ENCODE measurements around the gene TSPEAR.

The TSPEAR gene

GRCh38 chr21:44531606-44532564, 179.5 kb downstream of the TSPEAR start:
- no peak overlapping the region for H3K27ac ChIP-seq
- TF ChIP-seq ZFX (IDR thresholded peaks at IDR 0.05; ENCODE audit: borderline replicate concordance): no peak
- TF ChIP-seq CTCF (IDR thresholded peaks at IDR 0.05): no peak

DNA sequence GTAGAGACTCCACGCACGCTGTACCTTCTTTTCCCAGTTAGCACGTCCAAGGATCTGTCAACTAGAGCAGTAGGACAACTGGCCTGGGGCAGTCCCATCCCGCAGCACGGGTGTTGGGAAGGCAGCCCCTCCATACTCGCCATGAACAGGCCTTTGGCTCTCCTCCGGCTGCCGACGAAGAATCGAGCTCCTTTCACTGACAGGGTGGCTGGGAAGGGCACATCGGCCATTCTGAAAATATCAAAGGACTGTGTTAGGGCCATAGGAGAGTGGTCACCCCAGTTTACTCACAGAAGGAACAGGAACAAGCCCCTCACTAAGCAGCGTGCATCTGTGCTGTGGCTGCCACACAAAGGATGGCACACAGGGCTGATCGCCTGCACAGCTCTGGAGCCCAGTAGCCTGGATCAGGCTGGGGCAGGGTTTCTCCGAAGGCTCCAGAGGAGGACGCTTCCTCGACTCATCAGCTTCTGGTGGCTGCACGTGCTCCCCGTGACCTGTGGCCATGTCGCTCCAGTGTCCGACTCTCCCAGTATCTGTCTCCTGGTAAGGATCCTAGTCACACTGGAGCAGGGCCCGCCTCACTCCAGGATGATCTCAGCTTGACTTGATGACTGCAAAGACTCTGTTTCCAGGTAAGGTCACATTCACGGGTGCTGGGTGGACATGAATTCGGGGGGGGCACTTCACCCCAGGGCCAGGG, 180.3 kb downstream of the TSPEAR start:
- TF ChIP-seq CTCF (IDR thresholded peaks at IDR 0.05): no peak
- TF ChIP-seq ZFX (IDR thresholded peaks at IDR 0.05; ENCODE audit: borderline replicate concordance): no peak
- no peak overlapping the region for H3K27ac ChIP-seq

DNA sequence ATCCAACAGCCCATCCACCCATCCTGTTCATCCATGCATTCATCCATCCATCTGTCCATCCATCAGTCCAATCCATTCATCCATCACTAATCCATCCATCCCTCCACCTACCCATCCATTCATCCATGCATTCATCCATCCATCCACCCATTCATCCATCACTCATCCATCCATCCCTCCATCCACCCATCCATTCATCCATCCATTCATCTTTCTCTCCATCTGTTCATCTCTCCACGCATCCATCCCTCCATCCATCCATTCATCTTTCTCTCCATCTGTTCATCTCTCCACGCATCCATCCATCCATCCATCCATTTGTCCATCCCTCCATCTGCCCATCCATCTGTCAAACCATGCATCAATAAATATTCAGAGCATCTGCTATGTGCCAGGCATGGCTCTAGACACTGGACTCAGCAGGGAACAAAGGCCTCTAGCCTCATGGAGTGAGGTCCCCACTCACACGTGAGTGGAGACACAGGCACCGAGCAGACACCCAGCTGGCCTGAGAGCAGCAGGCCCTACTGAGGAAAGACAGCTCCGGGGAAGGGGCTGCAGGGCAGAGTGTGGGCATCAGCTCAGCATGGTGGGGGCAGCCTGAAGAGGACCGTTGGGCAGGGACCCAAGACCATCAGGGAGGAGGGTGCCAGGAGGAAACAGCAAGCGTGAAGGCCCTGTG, 181.0 kb downstream of the TSPEAR start:
- no peak overlapping the region for H3K27ac ChIP-seq
- TF ChIP-seq ZFX (IDR thresholded peaks at IDR 0.05; ENCODE audit: borderline replicate concordance) (no peak), CTCF (IDR thresholded peaks at IDR 0.05) (no peak)

DNA sequence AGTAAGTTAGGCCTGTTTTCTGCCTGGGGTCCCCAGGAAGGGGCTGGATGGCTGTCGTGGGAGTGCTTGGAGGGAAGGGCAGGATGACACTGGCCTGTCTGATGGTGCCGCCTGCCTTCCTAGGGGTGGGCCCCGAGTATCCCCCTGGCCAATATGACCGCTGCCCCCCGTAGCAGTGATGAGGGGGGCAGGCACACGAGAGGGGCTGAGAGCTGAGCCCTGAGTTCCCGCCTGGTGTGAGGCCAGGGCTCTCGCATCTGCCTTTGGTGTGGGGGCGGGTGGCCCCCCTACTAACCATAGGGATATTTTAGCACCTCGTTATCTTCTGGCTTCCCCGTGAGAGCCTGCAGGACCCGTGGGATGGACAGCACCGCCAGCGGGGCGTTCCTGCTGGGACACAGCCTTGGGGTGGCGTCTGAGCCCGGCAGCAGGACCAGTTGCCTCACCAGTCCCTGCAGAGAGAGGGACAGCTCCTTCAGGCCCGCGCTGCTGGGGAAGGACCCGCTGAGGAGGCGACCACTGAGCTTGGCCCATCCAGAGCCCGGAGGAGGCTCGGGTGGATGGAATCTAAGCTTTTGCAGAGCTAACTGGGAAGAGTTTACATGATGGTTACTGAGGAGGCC, 181.8 kb downstream of the TSPEAR start:
- H3K27ac ChIP-seq: no peak overlapping the region
- no peak for TF ChIP-seq ZFX (IDR thresholded peaks at IDR 0.05; ENCODE audit: borderline replicate concordance)

- TF ChIP-seq ZFX (IDR thresholded peaks at IDR 0.05; ENCODE audit: borderline replicate concordance): no peak
- no peak for TF ChIP-seq CTCF (IDR thresholded peaks at IDR 0.05)
Observed at GRCh38 chr21:44529011-44529421, 182.4 kb downstream of the TSPEAR start.

GRCh38 chr21:44528634-44528995, 182.8 kb downstream of the TSPEAR start:
- no peak overlapping the region for H3K27ac ChIP-seq
- TF ChIP-seq CTCF (IDR thresholded peaks at IDR 0.05) (no peak), ZFX (IDR thresholded peaks at IDR 0.05; ENCODE audit: borderline replicate concordance) (no peak)

More at GRCh38 chr21:44529011-44529421, 182.4 kb downstream of the TSPEAR start:
- no peak overlapping the region for H3K27ac ChIP-seq

DNA sequence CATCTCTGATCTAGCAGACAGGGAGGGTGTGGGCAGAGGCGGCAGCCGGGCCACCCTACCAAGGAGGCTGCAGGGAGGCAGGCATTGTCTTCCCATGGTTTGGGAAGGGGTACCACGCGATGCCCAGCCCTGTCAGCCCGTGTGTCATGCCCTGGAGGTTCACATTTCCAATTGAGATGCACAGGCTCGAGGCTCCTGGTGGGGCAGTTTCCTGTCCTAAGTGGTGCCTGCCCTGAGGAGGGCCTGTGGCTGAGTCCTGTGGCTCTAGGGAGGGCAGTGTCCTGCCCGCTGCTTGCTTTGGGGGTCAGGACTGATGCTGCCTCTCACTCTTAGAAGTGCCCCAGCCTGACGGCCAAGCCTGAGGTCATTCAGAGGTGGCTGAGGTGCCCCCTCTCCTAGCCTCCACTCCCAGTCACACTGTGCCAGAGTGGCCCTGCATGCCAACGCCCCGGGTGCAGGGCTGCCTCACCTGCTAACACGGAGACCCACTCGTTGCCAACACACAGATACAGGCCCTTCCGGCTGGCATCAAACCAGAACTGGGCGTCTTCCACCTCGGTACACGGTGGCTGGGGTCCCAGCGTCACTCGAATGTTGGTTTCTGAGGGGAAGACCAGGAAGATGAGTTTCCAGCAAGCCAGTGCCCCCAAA, 183.3 kb downstream of the TSPEAR start:
- TF ChIP-seq ZFX (IDR thresholded peaks at IDR 0.05; ENCODE audit: borderline replicate concordance) (no peak), CTCF (IDR thresholded peaks at IDR 0.05) (no peak)
- no peak overlapping the region for H3K27ac ChIP-seq

Measured in 22Rv1 (cell line).